K562 (cell line): Measurements from ENCODE around the gene NUDT5. TPM values are rescaled to one million over a fixed set of nuclear protein-coding genes. Genes with fewer than 3 reads are reported as not detected.

ENCODE experiments used
- BCLAF1 ChIP-seq, 2 experiments: fragments of 450-650 bp in 1 of 2; IDR thresholded peaks; 2 replicates each; pipeline ENCODE4 v1.6.1; 2011 to 2017; ENCODE audit warnings: low read depth in 2 of 2, antibody characterized with exemption in 1 of 2, borderline replicate concordance in 1 of 2, low read length in 1 of 2, mild to moderate bottlenecking in 1 of 2, mixed read lengths in 1 of 2; ENCODE audit not compliant: control insufficient read depth in 1 of 2
- BHLHE40 ChIP-seq: IDR thresholded peaks from 2 replicates; pipeline ENCODE4 v1.6.1; 2011; ENCODE audit warnings: low read length, improper control_type of control experiment
- BRCA1 ChIP-seq, 2 experiments: fragments of 450-650 bp in 1 of 2; sonication (generic) in 1 of 2; formaldehyde crosslinking in 1 of 2; IDR thresholded peaks; 2 replicates each; pipeline versions ENCODE4 v1.5.0 to v1.6.1; 2017 to 2020; ENCODE audit warnings: mild to moderate bottlenecking in 1 of 2, missing genetic modification reagents in 1 of 2
- CCAR2 ChIP-seq: fragments of 200-400 bp; formaldehyde crosslinking; IDR thresholded peaks from 2 replicates; pipeline ENCODE4 v1.6.1; 2017; ENCODE audit warnings: mild to moderate bottlenecking, low read depth, low read length
- CEBPB ChIP-seq: fragments of 450-650 bp; IDR thresholded peaks from 2 replicates; pipeline ENCODE4 v1.6.1; 2016; ENCODE audit warnings: missing genetic modification characterization, missing compliant biosample characterization
- CREB3 ChIP-seq: fragments of 450-650 bp; conservative IDR thresholded peaks from 2 replicates; pipeline ENCODE4 v1.6.1; 2016; ENCODE audit warnings: missing genetic modification characterization, low read depth, mild to moderate bottlenecking, missing compliant biosample characterization, moderate library complexity
- CUX1 ChIP-seq: fragments of 200-800 bp; sonication (Bioruptor generic); IDR thresholded peaks from 2 replicates; pipeline ENCODE4 v1.6.1; 2016; ENCODE audit warnings: missing genetic modification characterization, missing compliant biosample characterization
- ETV5 ChIP-seq: sonication (generic); formaldehyde crosslinking; IDR thresholded peaks from 2 replicates; pipeline ENCODE4 v1.4.0; 2020; ENCODE audit warnings: low read depth, mild to moderate bottlenecking, missing genetic modification reagents
- FOXO4 ChIP-seq: fragments of 450-650 bp; formaldehyde crosslinking; IDR thresholded peaks from 2 replicates; pipeline ENCODE4 v1.4.0; 2020; ENCODE audit warnings: mild to moderate bottlenecking, moderate library complexity
- KLF16 ChIP-seq: IDR thresholded peaks from 2 replicates; pipeline ENCODE4 v1.6.1; 2016; ENCODE audit warnings: antibody characterized with exemption
- MTA3 ChIP-seq: fragments of 450-650 bp; formaldehyde crosslinking; IDR thresholded peaks from 2 replicates; pipeline ENCODE4 v1.6.1; 2017; ENCODE audit warnings: mild to moderate bottlenecking, borderline replicate concordance
- MXD1 ChIP-seq: fragments of 250-450 bp; sonication (Bioruptor Pico); IDR thresholded peaks from 2 replicates; pipeline ENCODE4 v1.8.0; 2021; ENCODE audit warnings: borderline replicate concordance, mild to moderate bottlenecking, moderate library complexity; ENCODE audit not compliant: poor library complexity, severe bottlenecking
- SETDB1 ChIP-seq: IDR thresholded peaks from one replicate; pipeline ENCODE4 v1.6.1; 2012; ENCODE audit warnings: low read length, control low read depth, inconsistent platforms
- TCF7 ChIP-seq: sonication (generic); IDR thresholded peaks from 2 replicates; pipeline ENCODE4 v1.6.1; 2016; ENCODE audit warnings: antibody characterized with exemption, borderline replicate concordance
- THRAP3 ChIP-seq: fragments of 450-650 bp; IDR thresholded peaks from 2 replicates; pipeline ENCODE4 v1.6.1; 2016; ENCODE audit warnings: mild to moderate bottlenecking, inconsistent platforms, borderline replicate concordance
- ZKSCAN1 ChIP-seq: fragments of 150-350 bp; IDR thresholded peaks from 2 replicates; pipeline ENCODE4 v1.6.1; 2016; ENCODE audit warnings: low read depth, low read length
- ZNF507 ChIP-seq: conservative IDR thresholded peaks from 2 replicates; pipeline ENCODE4 v1.6.1; 2017; ENCODE audit warnings: missing genetic modification characterization, missing compliant biosample characterization
- polyA plus RNA-seq, 8 experiments: library from polyadenylated mRNA; depleted of rRNA in 4 of 8; stranded (reverse) in 5 of 8; unstranded in 3 of 8; fragments of >200 nt; fragmentation: Nextera tagmentation in 2 of 8; fragmentation: Illumina TruSeq in 1 of 8; extraction: Ambion mirVana in 2 of 8; extraction: Trizol in 1 of 8; gene quantifications; 2 replicates each; pipeline versions ENCODE4 v1.2.1 to v1.2.3, GENCODE V29; 2011 to 2014; ENCODE audit warnings: inconsistent platforms in 1 of 8, missing spikeins in 1 of 8
- total RNA-seq, 7 experiments: library from RNA; depleted of rRNA in 6 of 7; stranded (reverse); fragments of >200 nt in 6 of 7; fragmentation: Illumina TruSeq in 2 of 7; extraction: Trizol in 2 of 7; gene quantifications; 2 replicates each; pipeline versions ENCODE4 v1.2.1 to v1.2.3, GENCODE V29; 2011 to 2021; ENCODE audit warnings: low replicate concordance in 1 of 7

The NUDT5 gene
- total and polyA plus RNA-seq, 9 of the 15 experiments (the other 6 are each of a cell fraction or from before 2014, with no cell fraction given), result 87.7 to 422 (median 186) TPM

- TF ChIP-seq BCLAF1 (IDR thresholded peaks at IDR 0.05; ENCODE audit: borderline replicate concordance in 1 of 2, control insufficient read depth in 1 of 2, low read depth in 2 of 2, low read length in 1 of 2), result no peak
- no peak for TF ChIP-seq THRAP3
- peak; percentile 52; the same call in 1 of the 2 replicates for TF ChIP-seq KLF16
- TF ChIP-seq BHLHE40, result peak; percentile 27; the same call in 1 of the 2 replicates
- TF ChIP-seq TCF7, result no peak
- peak; percentile 63 for TF ChIP-seq CEBPB (tag)
- no peak for TF ChIP-seq ZNF507 (tag)
- TF ChIP-seq MXD1, result no peak
- no peak for TF ChIP-seq ETV5 (CRISPR knock-in tag)
- no peak for TF ChIP-seq CCAR2
- TF ChIP-seq CUX1 (CRISPR knock-in tag), result no peak
- TF ChIP-seq FOXO4 (CRISPR knock-in tag), result no peak
- TF ChIP-seq SETDB1, result no peak
- no peak for TF ChIP-seq BRCA1 (IDR thresholded peaks at IDR 0.05)
- TF ChIP-seq BRCA1 (CRISPR knock-in tag; IDR thresholded peaks at IDR 0.05), result no peak
- TF ChIP-seq ZKSCAN1, result no peak
- peak; percentile 76; the same call in 1 of the 2 replicates for TF ChIP-seq MTA3
- no peak for TF ChIP-seq CREB3
These were observed 12.8 kb upstream of the NUDT5 start (continued) for GRCh38 chr10:12208460-12208859.
